Endothelial cell of umbilical vein (primary cell): ENCODE results near the gene KATNB1. TPM values are rescaled to one million over a fixed set of nuclear protein-coding genes. Genes with fewer than 3 reads are reported as not detected.

Source experiments
- BruUV-seq: library from RNA; stranded (reverse); fragments of 400-500 nt; replicated peaks from 2 replicates; lab custom pipeline; 2021; lab: Mats Ljungman, UMichigan
- CTCF ChIA-PET: fragments of 300-600, 350-600 bp; sonication (Branson Sonifier 250); formaldehyde crosslinking; loops from one replicate; lab custom pipeline; 2021; ENCODE audit warnings: antibody characterized with exemption, inconsistent platforms; lab: Charles Lee
- POLR2A ChIA-PET: fragments of 300-600, 350-600 bp; sonication (Branson Sonifier 250); formaldehyde crosslinking; loops from one replicate; lab custom pipeline; 2021; ENCODE audit warnings: antibody characterized with exemption, inconsistent platforms; lab: Charles Lee
- DNase-seq: peaks from one replicate; pipeline ENCODE4 v3.0.0-alpha.2; 2011; ENCODE audit warnings: low read depth, low spot score
- FAIRE-seq: peaks from 2 replicates; lab custom pipeline; 2011; peaks lifted over from hg19 to GRCh38; lab: Jason Lieb, UNC
- H2AFZ ChIP-seq: 2 replicates; pipeline ENCODE4 v1.6.0; 2012; ENCODE audit warnings: low read depth, low read length, control low read depth, inconsistent platforms
- H3K27ac ChIP-seq: 2 replicates; pipeline ENCODE4 v1.5.1; 2011; ENCODE audit warnings: low read depth, mild to moderate bottlenecking, control low read depth, low read length, moderate library complexity; ENCODE audit not compliant: insufficient read depth
- H3K27me3 ChIP-seq, 2 experiments: 2 replicates each; pipeline versions ENCODE4 v1.6.0 to v1.6.1; 2011; ENCODE audit warnings: low read length in 2 of 2, mixed read lengths in 1 of 2; ENCODE audit not compliant: control insufficient read depth in 2 of 2, insufficient read depth in 2 of 2
- H3K36me3 ChIP-seq, 2 experiments: 2 replicates in 1 of 2; 3 replicates in 1 of 2; pipeline ENCODE4 v1.5.1; 2011; ENCODE audit warnings: low read length in 2 of 2, mild to moderate bottlenecking in 1 of 2, moderate library complexity in 1 of 2; ENCODE audit not compliant: control insufficient read depth in 2 of 2, insufficient read depth in 2 of 2; ENCODE audit errors: extremely low read depth in 1 of 2
- H3K4me1 ChIP-seq: 3 replicates; pipeline ENCODE4 v1.5.1; 2011; ENCODE audit warnings: mild to moderate bottlenecking, low read length; ENCODE audit not compliant: control insufficient read depth, insufficient read depth; ENCODE audit errors: extremely low read depth
- H3K4me2 ChIP-seq: 2 replicates; pipeline ENCODE4 v1.6.1; 2011; ENCODE audit warnings: low read length, control low read depth, mixed read lengths; ENCODE audit not compliant: insufficient read depth
- H3K4me3 ChIP-seq, 3 experiments: fragments of 200-600 bp in 1 of 3; sonication (generic), shearing (Covaris generic) in 1 of 3; replicated peaks in 1 of 3; 2 replicates each; pipeline ENCODE4 v1.5.1; 2011 to 2016; ENCODE audit warnings: control low read depth in 3 of 3, low read length in 3 of 3, mild to moderate bottlenecking in 2 of 3, inconsistent platforms in 1 of 3, low read depth in 1 of 3, moderate library complexity in 1 of 3; ENCODE audit not compliant: insufficient read depth in 1 of 3
- H3K79me2 ChIP-seq: 2 replicates; pipeline ENCODE4 v1.6.0; 2012; ENCODE audit warnings: low read length, inconsistent platforms; ENCODE audit not compliant: control insufficient read depth, insufficient read depth
- H3K9ac ChIP-seq: replicated peaks from 2 replicates; pipeline ENCODE3; 2011; ENCODE audit warnings: low read length, control low read depth; ENCODE audit not compliant: insufficient read depth; ENCODE audit errors: extremely low read depth
- H3K9me1 ChIP-seq: replicated peaks from 3 replicates; pipeline ENCODE4 v1.6.0; 2011; ENCODE audit warnings: mild to moderate bottlenecking, low read length; ENCODE audit not compliant: control insufficient read depth, insufficient read depth; ENCODE audit errors: extremely low read depth
- H3K9me3 ChIP-seq: replicated peaks from 2 replicates; pipeline ENCODE4 v1.5.1; 2012; ENCODE audit warnings: low read length, inconsistent platforms; ENCODE audit not compliant: control insufficient read depth, insufficient read depth
- H4K20me1 ChIP-seq: replicated peaks from 2 replicates; pipeline ENCODE3; 2011; ENCODE audit warnings: mild to moderate bottlenecking, low read length; ENCODE audit not compliant: control insufficient read depth, insufficient read depth; ENCODE audit errors: extremely low read depth
- CTCF ChIP-seq, 2 donors: IDR thresholded peaks; 1 replicate in 1 of 2; 2 replicates in 1 of 2; pipeline ENCODE4 v1.5.1; 2011; ENCODE audit warnings: low read length in 2 of 2, mild to moderate bottlenecking in 2 of 2, moderate library complexity in 2 of 2, control low read depth in 1 of 2, inconsistent platforms in 1 of 2, low read depth in 1 of 2; ENCODE audit not compliant: insufficient read depth in 1 of 2; ENCODE audit errors: extremely low read depth in 1 of 2
- EZH2 ChIP-seq: IDR thresholded peaks from 2 replicates; pipeline ENCODE4 v1.6.1; 2012; ENCODE audit warnings: borderline replicate concordance, low read depth, mild to moderate bottlenecking, moderate library complexity, low read length, inconsistent platforms; ENCODE audit not compliant: severe bottlenecking
- FOS ChIP-seq: IDR thresholded peaks from 2 replicates; pipeline ENCODE4 v1.6.1; 2011; ENCODE audit warnings: mild to moderate bottlenecking, low read length, moderate library complexity, borderline replicate concordance; ENCODE audit not compliant: insufficient read depth
- GATA2 ChIP-seq: IDR thresholded peaks from 2 replicates; pipeline ENCODE4 v1.7.0; 2011; ENCODE audit warnings: low read depth, mild to moderate bottlenecking, moderate library complexity, mixed read lengths, low read length; ENCODE audit not compliant: insufficient read length, insufficient read depth
- JUN ChIP-seq: IDR thresholded peaks from 2 replicates; pipeline ENCODE4 v1.6.1; 2011; ENCODE audit warnings: borderline replicate concordance, low read depth; ENCODE audit not compliant: insufficient read length, insufficient read depth
- MAX ChIP-seq: IDR thresholded peaks from 2 replicates; pipeline ENCODE4 v1.6.1; 2011; ENCODE audit not compliant: insufficient read depth, insufficient read length
- MYC ChIP-seq: IDR thresholded peaks from one replicate; pipeline ENCODE4 v1.6.1; 2011; ENCODE audit warnings: mild to moderate bottlenecking, low read depth, low read length
- POLR2A ChIP-seq: IDR thresholded peaks from 2 replicates; pipeline ENCODE4 v1.6.1; 2012; ENCODE audit warnings: low read depth, mild to moderate bottlenecking, control low read depth, low read length
- POLR2AphosphoS5 ChIP-seq: IDR thresholded peaks from 2 replicates; pipeline ENCODE4 v1.6.1; 2012; ENCODE audit warnings: low read depth, mild to moderate bottlenecking, control low read depth, low read length, moderate library complexity; ENCODE audit not compliant: insufficient read depth
- dilution Hi-C: fragments of 300-500 bp; cut with MboI; formaldehyde crosslinking; loops from one replicate; pipeline ENCODE4 v1.15.0; 2019; ENCODE audit warnings: low sequenced_read_pairs; ENCODE audit not compliant: extremely low pct_ligation_motif_present
- intact Hi-C: fragments of 100-400 bp; cut with micrococcal nuclease; formaldehyde crosslinking; loops from one replicate; pipeline ENCODE4 v1.10.0; 2022
- polyA plus RNA-seq, 4 experiments: library from polyadenylated mRNA; depleted of rRNA in 3 of 4; stranded (reverse) in 3 of 4; unstranded in 1 of 4; fragments of >200 nt; gene quantifications; 2 replicates each; pipeline versions ENCODE4 v1.2.1 to v1.2.3, GENCODE V29; 2011 to 2012; ENCODE audit warnings: missing spikeins in 1 of 4
- total RNA-seq: library from RNA; stranded (reverse); gene quantifications from 2 replicates; pipeline ENCODE4 v1.2.3, GENCODE V29; 2021

Gene KATNB1
- total and polyA plus RNA-seq, 2 donors (not counting 3 experiments of a cell fraction or from before 2014, with no cell fraction given): 25.9 to 35.9 TPM

- POLR2A ChIA-PET: no interaction called here
- Histone ChIP-seq H3K9me3 (no peaks in the 10 kb centered on the region), H3K36me3 (peaks cover 0 to 8% of the 10 kb centered on the region in 2 experiments), H3K27me3 (no peaks in the 10 kb centered on the region), H3K4me2 (no peak overlapping the region), H2AFZ (no peak overlapping the region), H3K4me3 (no peak overlapping the region), H3K27ac (no peak overlapping the region), H3K4me1 (no peaks in the 10 kb centered on the region), H3K9ac (no peak overlapping the region), H4K20me1 (no peaks in the 10 kb centered on the region), H3K79me2 (no peaks in the 10 kb centered on the region), H3K9me1 (no peaks in the 10 kb centered on the region)
- BruUV-seq: no TSS peak
- intact Hi-C loops: no loop called here
- DNase-seq (no peak), FAIRE-seq (no peak)
- TF ChIP-seq MAX (no peak), GATA2 (no peak), FOS (no peak), EZH2 (no peak), JUN (no peak), POLR2AphosphoS5 (no peak), MYC (no peak)
- dilution Hi-C loops: no loop called here
- CTCF ChIA-PET: interaction anchor here (1.8 kb wide), 1 partner anchor 10 kb away, joined by 7 read pairs; no protein-coding TSS in a partner anchor
Measured at GRCh38 chr16:57747091-57747490, 11.5 kb downstream of the KATNB1 start.

GRCh38 chr16:57747496-57747895 lies 11.9 kb downstream of the KATNB1 start:
- CTCF ChIA-PET: interaction anchor here (1.7 kb wide), 1 partner anchor 10 kb away, joined by 7 read pairs; no protein-coding TSS in a partner anchor
- intact Hi-C loops: no loop called here
- TF ChIP-seq FOS (no peak), MAX (no peak), CTCF (IDR thresholded peaks at IDR 0.05; ENCODE audit: extremely low read depth in 1 of 2, insufficient read depth in 1 of 2, low read depth in 1 of 2, low read length in 2 of 2) (no peak), EZH2 (no peak), POLR2A (no peak), POLR2AphosphoS5 (no peak), MYC (no peak), JUN (no peak), GATA2 (no peak)

More at GRCh38 chr16:57747496-57747895, 11.9 kb downstream of the KATNB1 start:
- Histone ChIP-seq H3K4me2 (no peak overlapping the region), H3K36me3 (peaks cover 0 to 7% of the 10 kb centered on the region in 2 experiments), H4K20me1 (no peaks in the 10 kb centered on the region), H3K9me1 (no peaks in the 10 kb centered on the region), H3K27ac (no peak overlapping the region), H2AFZ (no peak overlapping the region), H3K9me3 (no peaks in the 10 kb centered on the region), H3K27me3 (no peaks in the 10 kb centered on the region), H3K79me2 (no peaks in the 10 kb centered on the region), H3K4me3 (no peak overlapping the region), H3K9ac (no peak overlapping the region), H3K4me1 (no peaks in the 10 kb centered on the region)
- no TSS peak for BruUV-seq
- dilution Hi-C loops: no loop called here
- DNase-seq (no peak), FAIRE-seq (no peak)
- POLR2A ChIA-PET: no interaction called here
